GM12891 (cell line): ENCODE measurements around the gene WNT11.

Source experiments
- POLR2A ChIP-seq: IDR thresholded peaks from 2 replicates; pipeline ENCODE4 v1.6.1; 2011; ENCODE audit warnings: low read depth, low read length, control low read depth
- POLR2AphosphoS5 ChIP-seq: IDR thresholded peaks from 2 replicates; pipeline ENCODE4 v1.6.1; 2011; ENCODE audit warnings: low read depth, low read length, control low read depth
- TAF1 ChIP-seq: IDR thresholded peaks from 2 replicates; pipeline ENCODE4 v1.6.1; 2011; ENCODE audit warnings: low read depth, low read length, control low read depth

- TF ChIP-seq POLR2A (no peak), TAF1 (no peak), POLR2AphosphoS5 (no peak)
Observed at GRCh38 chr11:76158394-76159302, 47.7 kb downstream of the WNT11 start.
